ENCODE data around the gene PIM2.

Gene PIM2

DNA sequence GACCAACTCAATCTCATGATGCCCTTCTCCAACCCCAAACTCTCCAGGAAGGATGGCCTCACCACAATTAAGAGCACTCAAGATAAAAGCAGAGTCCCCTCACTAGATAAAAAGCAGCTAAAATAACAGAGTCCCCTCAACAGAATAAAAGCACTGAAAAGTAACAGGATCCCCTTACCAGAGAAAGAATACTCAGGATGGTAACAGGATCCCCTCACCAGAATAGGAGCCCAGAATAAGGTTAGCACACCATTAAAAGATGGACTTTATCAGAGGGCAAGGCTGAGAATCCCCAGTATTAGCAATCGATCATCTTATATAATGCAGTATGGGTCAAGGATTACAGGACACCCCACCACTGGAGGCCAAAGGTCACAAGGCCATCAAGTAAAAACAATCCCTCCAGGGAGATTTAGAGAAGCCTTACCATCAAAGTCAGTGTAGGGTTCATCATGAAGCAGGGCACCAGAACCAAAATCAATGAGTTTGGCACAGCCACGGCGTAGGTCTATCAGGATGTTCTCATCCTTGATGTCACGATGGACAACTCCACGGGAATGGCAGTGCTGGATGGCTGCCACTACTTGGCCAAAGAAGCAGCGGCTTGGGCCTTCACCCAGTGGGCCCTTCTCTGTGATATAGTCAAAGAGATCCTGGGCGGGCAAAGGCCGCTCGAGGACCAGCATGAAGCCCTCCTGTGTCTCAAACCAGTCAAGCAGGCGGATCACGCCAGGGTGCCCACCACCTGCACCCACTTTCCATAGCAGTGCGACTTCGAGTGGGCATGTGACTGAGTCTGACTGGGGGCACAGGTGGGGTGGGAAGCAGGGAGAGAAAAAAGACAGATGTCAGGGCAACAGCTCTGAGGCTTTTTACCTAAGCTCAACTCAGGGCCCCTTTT, 4.0 kb downstream of the PIM2 start:
- Histone ChIP-seq H3K4me3 (ENCODE audit: severe bottlenecking) (no peak overlapping the region), H3K36me3 (ENCODE audit: low read depth) (peaks cover 21% of the 10 kb centered on the region), H3K9me3 (ENCODE audit: severe bottlenecking) (no peaks in the 10 kb centered on the region), H3K27me3 (ENCODE audit: insufficient read depth, poor library complexity, severe bottlenecking) (no peaks in the 10 kb centered on the region), H3K4me1 (ENCODE audit: insufficient read depth, poor library complexity, severe bottlenecking) (peaks cover 3% of the 10 kb centered on the region), H3K27ac (ENCODE audit: poor library complexity, severe bottlenecking) (no peak overlapping the region)
- ATAC-seq (ENCODE audit: low read depth): no peak
- TF ChIP-seq, protein P1, sequence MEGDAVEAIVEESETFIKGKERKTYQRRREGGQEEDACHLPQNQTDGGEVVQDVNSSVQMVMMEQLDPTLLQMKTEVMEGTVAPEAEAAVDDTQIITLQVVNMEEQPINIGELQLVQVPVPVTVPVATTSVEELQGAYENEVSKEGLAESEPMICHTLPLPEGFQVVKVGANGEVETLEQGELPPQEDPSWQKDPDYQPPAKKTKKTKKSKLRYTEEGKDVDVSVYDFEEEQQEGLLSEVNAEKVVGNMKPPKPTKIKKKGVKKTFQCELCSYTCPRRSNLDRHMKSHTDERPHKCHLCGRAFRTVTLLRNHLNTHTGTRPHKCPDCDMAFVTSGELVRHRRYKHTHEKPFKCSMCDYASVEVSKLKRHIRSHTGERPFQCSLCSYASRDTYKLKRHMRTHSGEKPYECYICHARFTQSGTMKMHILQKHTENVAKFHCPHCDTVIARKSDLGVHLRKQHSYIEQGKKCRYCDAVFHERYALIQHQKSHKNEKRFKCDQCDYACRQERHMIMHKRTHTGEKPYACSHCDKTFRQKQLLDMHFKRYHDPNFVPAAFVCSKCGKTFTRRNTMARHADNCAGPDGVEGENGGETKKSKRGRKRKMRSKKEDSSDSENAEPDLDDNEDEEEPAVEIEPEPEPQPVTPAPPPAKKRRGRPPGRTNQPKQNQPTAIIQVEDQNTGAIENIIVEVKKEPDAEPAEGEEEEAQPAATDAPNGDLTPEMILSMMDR (IDR thresholded peaks at IDR 0.05; ENCODE audit: poor library complexity, severe bottlenecking): no peak
- DNase-seq (ENCODE audit: low spot score): no peak

DNA sequence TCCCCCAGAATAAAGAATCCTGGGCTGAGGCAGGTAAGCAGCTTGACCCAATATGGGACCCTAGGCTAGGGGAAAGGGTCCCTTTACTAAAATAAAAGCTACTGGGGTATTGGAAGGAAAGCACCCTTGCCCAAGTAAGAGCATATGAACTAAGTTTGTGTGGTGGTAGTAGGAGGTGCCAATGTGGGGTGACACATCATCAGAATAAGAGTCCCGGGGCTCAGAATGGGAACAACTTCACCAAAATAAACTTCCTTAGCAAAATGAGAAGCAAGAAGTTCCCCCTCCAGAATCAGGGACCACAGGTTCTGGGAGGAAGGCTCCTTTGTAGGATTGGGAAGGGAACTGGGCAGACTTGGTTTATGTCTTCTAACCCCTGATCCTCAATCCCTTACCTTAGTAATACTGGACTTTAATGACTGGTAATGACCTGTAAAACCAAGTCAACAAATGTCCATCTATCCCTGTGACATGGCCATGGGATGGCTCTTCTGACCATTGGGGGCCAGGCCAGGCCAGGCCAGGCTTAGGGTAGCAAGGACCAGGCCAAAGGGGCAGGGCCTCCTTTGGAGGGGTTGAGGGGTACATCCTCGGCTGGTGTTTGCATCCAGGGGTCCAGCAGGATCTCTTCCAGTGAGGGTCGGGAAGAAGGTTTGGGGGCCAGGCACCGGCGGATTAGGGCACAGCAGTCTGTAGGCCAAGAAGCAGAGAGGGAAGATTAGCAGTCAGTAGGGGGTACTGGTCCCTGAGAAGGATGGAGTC, 5.0 kb downstream of the PIM2 start:
- H3K9me3 ChIP-seq (ENCODE audit: severe bottlenecking): no peaks in the 10 kb centered on the region
- H3K4me3 ChIP-seq (ENCODE audit: severe bottlenecking): no peak overlapping the region
- no peak overlapping the region for H3K27ac ChIP-seq (ENCODE audit: poor library complexity, severe bottlenecking)
- DNase-seq (ENCODE audit: low spot score) (no peak), ATAC-seq (ENCODE audit: low read depth) (no peak)
- H3K27me3 ChIP-seq (ENCODE audit: insufficient read depth, poor library complexity, severe bottlenecking): no peaks in the 10 kb centered on the region
- H3K36me3 ChIP-seq (ENCODE audit: low read depth): peaks cover 24% of the 10 kb centered on the region
- peaks cover 3% of the 10 kb centered on the region for H3K4me1 ChIP-seq (ENCODE audit: insufficient read depth, poor library complexity, severe bottlenecking)
- TF ChIP-seq, protein P1 (IDR thresholded peaks at IDR 0.05; ENCODE audit: poor library complexity, severe bottlenecking): no peak

DNA sequence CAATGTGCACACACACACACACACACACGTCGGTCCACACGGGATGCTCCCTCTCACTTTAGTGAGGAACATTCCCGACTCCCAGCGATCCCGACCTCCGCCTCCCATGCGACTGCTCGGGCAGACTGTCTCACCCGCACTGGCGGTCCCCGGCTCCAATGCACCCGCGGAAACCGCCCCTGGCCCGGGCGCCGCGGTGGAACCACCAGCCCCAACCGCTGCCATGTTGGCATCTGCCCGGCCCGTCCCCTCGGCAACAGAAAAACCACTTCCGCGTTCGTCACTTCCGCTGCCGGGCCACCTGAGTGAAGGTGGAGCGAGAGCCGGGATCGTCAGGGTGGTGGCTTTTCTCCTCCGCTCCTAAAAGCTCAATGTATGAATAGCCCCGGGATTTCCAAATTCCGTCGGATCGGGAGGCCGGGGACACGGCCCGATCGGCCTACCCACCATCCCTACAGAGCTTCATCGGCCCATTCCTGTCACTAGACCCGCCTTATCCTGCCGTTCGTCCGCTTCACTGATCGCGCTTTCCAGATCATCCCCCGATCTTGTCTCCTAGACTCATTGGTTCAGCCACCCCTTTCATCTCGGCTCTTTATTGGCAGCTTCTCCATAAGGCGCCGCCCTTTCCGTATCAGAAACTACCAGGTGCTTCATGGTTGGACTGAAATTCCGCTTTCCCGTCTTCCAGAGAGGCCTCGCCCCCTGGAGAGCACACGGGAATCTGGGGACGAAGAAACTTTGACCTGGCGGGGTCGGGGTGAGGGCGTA, 7.2 kb downstream of the PIM2 start, which contains the start of gene SLC35A2:
TSS of gene SLC35A2 (minus strand) at position 235 of the 771 bp plus-strand sequence. CDS start at position 225, 10 bp downstream.
- Histone ChIP-seq H3K9me3 (ENCODE audit: severe bottlenecking) (no peaks in the 10 kb centered on the region), H3K27me3 (ENCODE audit: insufficient read depth, poor library complexity, severe bottlenecking) (no peaks in the 10 kb centered on the region), H3K4me3 (ENCODE audit: severe bottlenecking) (peak within 1 kb of the TSS; percentile 93), H3K36me3 (ENCODE audit: low read depth) (peaks cover 30% of the 10 kb centered on the region), H3K27ac (ENCODE audit: poor library complexity, severe bottlenecking) (peak within 1 kb of the TSS; percentile 65), H3K4me1 (ENCODE audit: insufficient read depth, poor library complexity, severe bottlenecking) (no peaks in the 10 kb centered on the region)
- DNase-seq (ENCODE audit: low spot score) (peak; percentile 76), ATAC-seq (ENCODE audit: low read depth) (peak; percentile 89)
- TF ChIP-seq, protein P1 (IDR thresholded peaks at IDR 0.05; ENCODE audit: poor library complexity, severe bottlenecking): no peak

DNA sequence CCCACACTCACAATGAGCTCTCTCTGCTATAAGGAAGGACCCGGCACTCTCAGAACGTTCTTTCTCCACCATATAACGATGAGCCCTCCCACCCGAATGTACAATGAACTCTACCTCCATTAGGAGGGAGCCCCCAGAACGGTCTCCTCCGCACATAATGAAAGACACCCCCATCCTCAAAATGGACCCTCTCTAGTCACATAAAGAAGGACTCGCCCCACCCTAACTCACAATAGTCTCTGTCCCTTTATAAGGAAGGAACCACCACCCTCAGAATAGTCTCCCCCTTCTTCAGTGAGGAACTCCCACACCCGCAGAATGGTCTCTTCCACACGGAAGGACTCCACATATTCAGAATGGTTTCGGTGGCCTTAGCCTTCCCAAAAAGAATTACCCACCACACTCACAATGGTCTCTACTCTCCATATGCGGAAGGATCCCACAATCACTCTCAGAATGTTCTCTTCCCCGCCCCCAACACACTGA, 7.9 kb downstream of the PIM2 start:
- Histone ChIP-seq H3K9me3 (ENCODE audit: severe bottlenecking) (no peaks in the 10 kb centered on the region), H3K4me1 (ENCODE audit: insufficient read depth, poor library complexity, severe bottlenecking) (no peaks in the 10 kb centered on the region), H3K4me3 (ENCODE audit: severe bottlenecking) (peak overlapping the region; percentile 93), H3K27me3 (ENCODE audit: insufficient read depth, poor library complexity, severe bottlenecking) (no peaks in the 10 kb centered on the region), H3K27ac (ENCODE audit: poor library complexity, severe bottlenecking) (peak overlapping the region; percentile 65), H3K36me3 (ENCODE audit: low read depth) (peaks cover 30% of the 10 kb centered on the region)
- ATAC-seq (ENCODE audit: low read depth) (no peak), DNase-seq (ENCODE audit: low spot score) (no peak)
- TF ChIP-seq, protein P1 (IDR thresholded peaks at IDR 0.05; ENCODE audit: poor library complexity, severe bottlenecking): no peak
